ENCODE measurements around the gene CRMP1. TPM values are rescaled to one million over a fixed set of nuclear protein-coding genes. Genes with fewer than 3 reads are reported as not detected.

Gene CRMP1
- total RNA-seq, 2 experiments from 2014 or later: not detected

GRCh38 chr4:5821665-5822358 lies 71.1 kb downstream of the CRMP1 start:
- H3K4me3 ChIP-seq (ENCODE audit: low read length): no peak overlapping the region
- no peak overlapping the region for H3K27ac Mint-ChIP-seq
- TF ChIP-seq, protein P1, sequence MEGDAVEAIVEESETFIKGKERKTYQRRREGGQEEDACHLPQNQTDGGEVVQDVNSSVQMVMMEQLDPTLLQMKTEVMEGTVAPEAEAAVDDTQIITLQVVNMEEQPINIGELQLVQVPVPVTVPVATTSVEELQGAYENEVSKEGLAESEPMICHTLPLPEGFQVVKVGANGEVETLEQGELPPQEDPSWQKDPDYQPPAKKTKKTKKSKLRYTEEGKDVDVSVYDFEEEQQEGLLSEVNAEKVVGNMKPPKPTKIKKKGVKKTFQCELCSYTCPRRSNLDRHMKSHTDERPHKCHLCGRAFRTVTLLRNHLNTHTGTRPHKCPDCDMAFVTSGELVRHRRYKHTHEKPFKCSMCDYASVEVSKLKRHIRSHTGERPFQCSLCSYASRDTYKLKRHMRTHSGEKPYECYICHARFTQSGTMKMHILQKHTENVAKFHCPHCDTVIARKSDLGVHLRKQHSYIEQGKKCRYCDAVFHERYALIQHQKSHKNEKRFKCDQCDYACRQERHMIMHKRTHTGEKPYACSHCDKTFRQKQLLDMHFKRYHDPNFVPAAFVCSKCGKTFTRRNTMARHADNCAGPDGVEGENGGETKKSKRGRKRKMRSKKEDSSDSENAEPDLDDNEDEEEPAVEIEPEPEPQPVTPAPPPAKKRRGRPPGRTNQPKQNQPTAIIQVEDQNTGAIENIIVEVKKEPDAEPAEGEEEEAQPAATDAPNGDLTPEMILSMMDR (IDR thresholded peaks at IDR 0.05): peak; percentile 42
- no peak overlapping the region for H3K4me3 Mint-ChIP-seq
- no peaks in the 10 kb centered on the region for H3K4me1 Mint-ChIP-seq (ENCODE audit: low read depth)
- peaks cover 0 to 3% of the 10 kb centered on the region in 2 experiments for H3K9me3 ChIP-seq (ENCODE audit: control insufficient read depth in 1 of 2, insufficient read depth in 1 of 2, low read length in 2 of 2)
- DNase-seq: no peak
- intact Hi-C loops (cut with DNase I, micrococcal nuclease): no loop called here
- H3K4me1 ChIP-seq (ENCODE audit: insufficient read depth, low read length): peaks cover 2% of the 10 kb centered on the region
- ATAC-seq (ENCODE audit: poor library complexity): no peak
- POLR2A ChIA-PET: no interaction called here
- no peaks in the 10 kb centered on the region for H3K27me3 ChIP-seq (ENCODE audit: control insufficient read depth in 1 of 2, insufficient read depth in 2 of 2, low read length in 2 of 2)
- no peaks in the 10 kb centered on the region for H3K9me3 Mint-ChIP-seq
- CTCF ChIA-PET: no interaction called here
- H3K27me3 Mint-ChIP-seq: peaks cover 8% of the 10 kb centered on the region
- no peaks in the 10 kb centered on the region for H3K36me3 Mint-ChIP-seq (ENCODE audit: low read depth)
- no peaks in the 10 kb centered on the region for H3K36me3 ChIP-seq (ENCODE audit: insufficient read depth, low read length)
- H3K27ac ChIP-seq (ENCODE audit: low read depth in 1 of 2, low read length in 2 of 2): no peak overlapping the region

GRCh38 chr4:5816851-5817375 lies 76.0 kb downstream of the CRMP1 start:
- DNase-seq (no peak), ATAC-seq (ENCODE audit: poor library complexity) (no peak)
- Histone ChIP-seq H3K4me3 (ENCODE audit: low read length) (no peak overlapping the region), H3K4me1 (ENCODE audit: insufficient read depth, low read length) (no peaks in the 10 kb centered on the region), H3K27me3 (ENCODE audit: control insufficient read depth in 1 of 2, insufficient read depth in 2 of 2, low read length in 2 of 2) (no peaks in the 10 kb centered on the region), H3K9me3 (ENCODE audit: control insufficient read depth in 1 of 2, insufficient read depth in 1 of 2, low read length in 2 of 2) (no peaks in the 10 kb centered on the region), H3K36me3 (ENCODE audit: insufficient read depth, low read length) (no peaks in the 10 kb centered on the region), H3K27ac (ENCODE audit: low read depth in 1 of 2, low read length in 2 of 2) (no peak overlapping the region)
- Mint-ChIP-seq H3K36me3 (ENCODE audit: low read depth) (no peaks in the 10 kb centered on the region), H3K27me3 (peaks cover 12% of the 10 kb centered on the region), H3K4me1 (ENCODE audit: low read depth) (no peaks in the 10 kb centered on the region), H3K27ac (no peak overlapping the region), H3K4me3 (no peak overlapping the region), H3K9me3 (no peaks in the 10 kb centered on the region)
- intact Hi-C loops (cut with DNase I, micrococcal nuclease): loop anchor here in 1 of 2 experiments (10.0 kb wide), 1 partner anchor 822 kb away; no protein-coding TSS in a partner anchor
- CTCF ChIA-PET: no interaction called here
- TF ChIP-seq, protein P1 (IDR thresholded peaks at IDR 0.05): no peak
- POLR2A ChIA-PET: no interaction called here

DNA sequence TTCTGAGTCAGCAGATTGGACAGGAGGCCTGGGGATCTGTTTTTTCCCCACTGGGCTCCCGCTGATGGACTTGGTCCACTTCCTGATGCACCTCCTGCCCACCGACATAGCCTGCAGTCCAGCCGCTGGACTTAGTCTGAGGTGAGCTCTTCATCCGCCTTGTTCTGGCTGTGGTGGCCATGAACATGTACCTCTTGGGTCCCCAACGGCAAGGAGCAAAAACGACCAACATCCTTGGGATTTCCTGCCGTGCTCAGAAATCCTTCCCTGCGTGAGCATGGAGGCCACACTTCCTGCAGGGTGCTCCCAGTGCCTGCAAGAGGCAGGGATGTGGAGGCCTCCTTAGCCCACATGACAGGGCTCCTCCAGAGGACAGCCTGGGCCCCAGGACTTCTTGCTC lies 76.8 kb downstream of the CRMP1 start:
- Histone ChIP-seq H3K27ac (ENCODE audit: low read depth in 1 of 2, low read length in 2 of 2) (no peak overlapping the region), H3K36me3 (ENCODE audit: insufficient read depth, low read length) (no peaks in the 10 kb centered on the region), H3K9me3 (ENCODE audit: control insufficient read depth in 1 of 2, insufficient read depth in 1 of 2, low read length in 2 of 2) (peaks cover 0 to 5% of the 10 kb centered on the region in 2 experiments), H3K4me1 (ENCODE audit: insufficient read depth, low read length) (no peaks in the 10 kb centered on the region), H3K4me3 (ENCODE audit: low read length) (no peak overlapping the region), H3K27me3 (ENCODE audit: control insufficient read depth in 1 of 2, insufficient read depth in 2 of 2, low read length in 2 of 2) (no peaks in the 10 kb centered on the region)
- Mint-ChIP-seq H3K9me3 (no peaks in the 10 kb centered on the region), H3K27ac (no peak overlapping the region), H3K27me3 (peaks cover 12% of the 10 kb centered on the region), H3K4me3 (no peak overlapping the region), H3K4me1 (ENCODE audit: low read depth) (no peaks in the 10 kb centered on the region), H3K36me3 (ENCODE audit: low read depth) (no peaks in the 10 kb centered on the region)
- TF ChIP-seq, protein P1 (IDR thresholded peaks at IDR 0.05): no peak
- ChIA-PET POLR2A (no interaction called here), CTCF (no interaction called here)
- ATAC-seq (ENCODE audit: poor library complexity) (no peak), DNase-seq (no peak)
- intact Hi-C loops (cut with DNase I, micrococcal nuclease): loop anchor here in 1 of 2 experiments (10.0 kb wide), 1 partner anchor 821 kb away; no protein-coding TSS in a partner anchor
